ENCODE measurements around the gene PTPN23.

GRCh38 chr3:47427866-47428265 lies 47.0 kb downstream of the PTPN23 start:
- TF ChIP-seq, protein P1, sequence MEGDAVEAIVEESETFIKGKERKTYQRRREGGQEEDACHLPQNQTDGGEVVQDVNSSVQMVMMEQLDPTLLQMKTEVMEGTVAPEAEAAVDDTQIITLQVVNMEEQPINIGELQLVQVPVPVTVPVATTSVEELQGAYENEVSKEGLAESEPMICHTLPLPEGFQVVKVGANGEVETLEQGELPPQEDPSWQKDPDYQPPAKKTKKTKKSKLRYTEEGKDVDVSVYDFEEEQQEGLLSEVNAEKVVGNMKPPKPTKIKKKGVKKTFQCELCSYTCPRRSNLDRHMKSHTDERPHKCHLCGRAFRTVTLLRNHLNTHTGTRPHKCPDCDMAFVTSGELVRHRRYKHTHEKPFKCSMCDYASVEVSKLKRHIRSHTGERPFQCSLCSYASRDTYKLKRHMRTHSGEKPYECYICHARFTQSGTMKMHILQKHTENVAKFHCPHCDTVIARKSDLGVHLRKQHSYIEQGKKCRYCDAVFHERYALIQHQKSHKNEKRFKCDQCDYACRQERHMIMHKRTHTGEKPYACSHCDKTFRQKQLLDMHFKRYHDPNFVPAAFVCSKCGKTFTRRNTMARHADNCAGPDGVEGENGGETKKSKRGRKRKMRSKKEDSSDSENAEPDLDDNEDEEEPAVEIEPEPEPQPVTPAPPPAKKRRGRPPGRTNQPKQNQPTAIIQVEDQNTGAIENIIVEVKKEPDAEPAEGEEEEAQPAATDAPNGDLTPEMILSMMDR (IDR thresholded peaks at IDR 0.05): no peak
- no peak for TF ChIP-seq POLR2A (IDR thresholded peaks at IDR 0.05)

Measured in heart left ventricle (tissue), 13 donors.